ENCODE measurements around the gene ZNF622.

The ZNF622 gene

GRCh38 chr5:16504571-16504970 is 39.0 kb upstream of the ZNF622 start:
- TF ChIP-seq CTCF (IDR thresholded peaks at IDR 0.05; ENCODE audit: low read depth, low read length): no peak
- no peak for DNase-seq (ENCODE audit: extremely low read depth, low read depth)

GRCh38 chr5:16502866-16503265 is 37.3 kb upstream of the ZNF622 start:
- no peak for TF ChIP-seq CTCF (IDR thresholded peaks at IDR 0.05; ENCODE audit: low read depth, low read length)
- no peak for DNase-seq (ENCODE audit: extremely low read depth, low read depth)

GRCh38 chr5:16500024-16500423 is 34.4 kb upstream of the ZNF622 start:
- TF ChIP-seq CTCF (IDR thresholded peaks at IDR 0.05; ENCODE audit: low read depth, low read length): no peak
- DNase-seq (ENCODE audit: extremely low read depth, low read depth): no peak

- DNase-seq (ENCODE audit: extremely low read depth, low read depth): no peak
- TF ChIP-seq CTCF (IDR thresholded peaks at IDR 0.05; ENCODE audit: low read depth, low read length): no peak
These were observed 31.9 kb upstream of the ZNF622 start for GRCh38 chr5:16497546-16497945.

DNA sequence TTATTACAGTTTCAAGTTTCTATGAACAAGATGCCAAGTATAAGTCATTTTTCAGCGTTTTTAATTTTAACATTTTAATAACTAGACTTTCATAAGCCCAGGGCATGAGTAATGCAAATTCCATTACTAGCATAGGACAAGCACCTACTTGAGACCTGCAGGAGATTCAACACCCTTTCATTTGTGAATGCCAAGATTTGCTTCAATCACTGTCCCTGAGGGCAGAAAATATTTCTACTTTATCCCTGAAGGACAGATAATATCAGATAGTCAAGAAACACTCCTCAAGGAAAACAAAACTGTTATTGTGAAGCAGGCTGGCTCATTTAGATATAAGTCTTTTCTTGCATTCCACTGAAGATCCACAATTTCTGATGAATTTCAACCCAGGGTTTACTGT is 27.7 kb upstream of the ZNF622 start:
- no peak for TF ChIP-seq CTCF (IDR thresholded peaks at IDR 0.05; ENCODE audit: low read depth, low read length)
- no peak for DNase-seq (ENCODE audit: extremely low read depth, low read depth)

DNA sequence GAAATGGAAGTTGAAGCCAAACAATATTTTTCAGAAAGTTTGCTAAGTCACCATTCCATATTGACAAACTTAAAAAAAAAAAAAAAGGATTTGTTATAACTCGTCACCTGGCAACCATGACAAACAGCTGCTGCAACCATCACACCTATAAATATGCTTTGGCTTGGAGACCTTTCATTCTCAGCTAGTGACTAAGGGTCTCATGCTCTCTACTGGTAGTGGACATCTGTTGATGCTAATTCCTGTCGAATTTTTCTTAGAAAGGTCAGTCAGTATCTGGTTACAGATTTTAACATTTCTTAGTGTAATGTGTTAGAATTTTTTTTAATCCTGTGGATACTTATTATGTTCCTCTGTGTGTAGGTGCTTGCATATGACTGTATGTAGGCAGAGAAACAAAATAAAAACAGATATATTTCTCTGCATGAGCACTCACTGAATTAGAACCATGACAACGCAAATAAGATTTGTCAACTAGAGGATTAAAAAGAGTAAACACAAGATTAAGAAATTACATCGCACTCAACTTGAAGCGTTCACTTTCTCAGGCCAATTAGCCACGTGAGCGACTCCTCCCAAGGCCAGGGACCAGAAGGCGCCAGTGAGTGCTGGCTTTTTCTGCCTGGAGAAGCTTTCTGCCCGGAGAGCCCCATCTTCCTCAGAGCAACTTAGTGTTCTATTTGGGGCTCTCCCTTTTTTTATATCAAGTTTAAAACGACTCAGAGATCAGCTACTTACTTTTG is 27.0 kb upstream of the ZNF622 start:
- TF ChIP-seq CTCF (IDR thresholded peaks at IDR 0.05; ENCODE audit: low read depth, low read length): no peak
- peak; percentile 37 for DNase-seq (ENCODE audit: extremely low read depth, low read depth)

GRCh38 chr5:16490911-16491310 is 25.3 kb upstream of the ZNF622 start:
- TF ChIP-seq CTCF (IDR thresholded peaks at IDR 0.05; ENCODE audit: low read depth, low read length): no peak
- no peak for DNase-seq (ENCODE audit: extremely low read depth, low read depth)

Measured in AG09319 (cell line).